Left ventricle myocardium inferior (tissue), 1 donor: ENCODE results near the gene VPS54. TPM values are rescaled to one million over a fixed set of nuclear protein-coding genes. Genes with fewer than 3 reads are reported as not detected.

ENCODE experiments used
- DNase-seq: peaks from one replicate; pipeline ENCODE4 v3.0.0-alpha.2; 2020
- H3K27ac ChIP-seq: fragments of 200-600 bp; replicated peaks from 2 replicates; pipeline ENCODE4 v1.8.0; 2021
- H3K27me3 ChIP-seq: fragments of 200-600 bp; 2 replicates; pipeline ENCODE4 v1.8.0; 2021; ENCODE audit warnings: low read depth
- H3K36me3 ChIP-seq: fragments of 200-600 bp; 2 replicates; pipeline ENCODE4 v1.8.0; 2021
- H3K4me1 ChIP-seq: fragments of 200-600 bp; 2 replicates; pipeline ENCODE4 v1.8.0; 2021
- H3K4me3 ChIP-seq: fragments of 200-600 bp; 2 replicates; pipeline ENCODE4 v1.8.0; 2021; ENCODE audit warnings: mild to moderate bottlenecking, moderate library complexity
- H3K9me3 ChIP-seq: fragments of 200-600 bp; replicated peaks from 2 replicates; pipeline ENCODE4 v1.8.0; 2021
- intact Hi-C: fragments of 100-400 bp; cut with micrococcal nuclease; formaldehyde crosslinking; loops from one replicate; pipeline ENCODE4 v1.11.0; 2022
- total RNA-seq: library from RNA; stranded (reverse); fragmentation: NEBNext Ultra II Directional; extraction: Animal tissue kit (Norgen Biotek cat#: 25700); gene quantifications from one replicate; pipeline ENCODE4 v1.2.1, GENCODE V29; 2021
- TF ChIP-seq, protein P1 (sequence below): fragments of 200-600 bp; IDR thresholded peaks from 2 replicates; pipeline ENCODE4 v1.8.0; 2021; ENCODE audit warnings: antibody characterized with exemption, mild to moderate bottlenecking, borderline replicate concordance
- donor health status: DM: no; HTN: yes; CAD: no; lungs with severe emphysema.

VPS54 gene
- total RNA-seq, 1 donor from 2014 or later: 9.9 TPM

- H3K27ac ChIP-seq: no peak overlapping the region
- no peak for DNase-seq
- intact Hi-C loops: loop anchor here (10.0 kb wide), 1 partner anchor 188 kb away; no protein-coding TSS in a partner anchor
- peaks cover 48% of the 10 kb centered on the region for H3K36me3 ChIP-seq
- H3K27me3 ChIP-seq: no peaks in the 10 kb centered on the region
- H3K9me3 ChIP-seq: no peaks in the 10 kb centered on the region
- TF ChIP-seq, protein P1, sequence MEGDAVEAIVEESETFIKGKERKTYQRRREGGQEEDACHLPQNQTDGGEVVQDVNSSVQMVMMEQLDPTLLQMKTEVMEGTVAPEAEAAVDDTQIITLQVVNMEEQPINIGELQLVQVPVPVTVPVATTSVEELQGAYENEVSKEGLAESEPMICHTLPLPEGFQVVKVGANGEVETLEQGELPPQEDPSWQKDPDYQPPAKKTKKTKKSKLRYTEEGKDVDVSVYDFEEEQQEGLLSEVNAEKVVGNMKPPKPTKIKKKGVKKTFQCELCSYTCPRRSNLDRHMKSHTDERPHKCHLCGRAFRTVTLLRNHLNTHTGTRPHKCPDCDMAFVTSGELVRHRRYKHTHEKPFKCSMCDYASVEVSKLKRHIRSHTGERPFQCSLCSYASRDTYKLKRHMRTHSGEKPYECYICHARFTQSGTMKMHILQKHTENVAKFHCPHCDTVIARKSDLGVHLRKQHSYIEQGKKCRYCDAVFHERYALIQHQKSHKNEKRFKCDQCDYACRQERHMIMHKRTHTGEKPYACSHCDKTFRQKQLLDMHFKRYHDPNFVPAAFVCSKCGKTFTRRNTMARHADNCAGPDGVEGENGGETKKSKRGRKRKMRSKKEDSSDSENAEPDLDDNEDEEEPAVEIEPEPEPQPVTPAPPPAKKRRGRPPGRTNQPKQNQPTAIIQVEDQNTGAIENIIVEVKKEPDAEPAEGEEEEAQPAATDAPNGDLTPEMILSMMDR: no peak
- peaks cover 41% of the 10 kb centered on the region for H3K4me1 ChIP-seq
- no peak overlapping the region for H3K4me3 ChIP-seq
These were observed 136.7 kb downstream of the VPS54 start for GRCh38 chr2:63882395-63883105.

GRCh38 chr2:63881205-63881604, 138.0 kb downstream of the VPS54 start:
- Histone ChIP-seq H3K27me3 (no peaks in the 10 kb centered on the region), H3K4me3 (no peak overlapping the region), H3K27ac (no peak overlapping the region), H3K36me3 (peaks cover 42% of the 10 kb centered on the region), H3K4me1 (peaks cover 32% of the 10 kb centered on the region), H3K9me3 (no peaks in the 10 kb centered on the region)
- intact Hi-C loops: loop anchor here (10.0 kb wide), 1 partner anchor 186 kb away; no protein-coding TSS in a partner anchor
- no peak for DNase-seq
- TF ChIP-seq, protein P1: no peak

GRCh38 chr2:63880625-63881024, 138.6 kb downstream of the VPS54 start:
- DNase-seq: no peak
- no peaks in the 10 kb centered on the region for H3K27me3 ChIP-seq
- no peak overlapping the region for H3K27ac ChIP-seq
- no peaks in the 10 kb centered on the region for H3K9me3 ChIP-seq
- H3K36me3 ChIP-seq: peaks cover 36% of the 10 kb centered on the region
- no peak overlapping the region for H3K4me3 ChIP-seq
- TF ChIP-seq, protein P1: no peak
- intact Hi-C loops: loop anchor here (10.0 kb wide), 1 partner anchor 186 kb away; no protein-coding TSS in a partner anchor
- H3K4me1 ChIP-seq: peaks cover 35% of the 10 kb centered on the region

GRCh38 chr2:63879876-63880433, 139.3 kb downstream of the VPS54 start:
- no peak overlapping the region for H3K4me3 ChIP-seq
- H3K36me3 ChIP-seq: peaks cover 33% of the 10 kb centered on the region
- H3K27me3 ChIP-seq: no peaks in the 10 kb centered on the region
- no peak for DNase-seq
- peaks cover 42% of the 10 kb centered on the region for H3K4me1 ChIP-seq
- intact Hi-C loops: loop anchor here (10.0 kb wide), 1 partner anchor 185 kb away; no protein-coding TSS in a partner anchor
- no peaks in the 10 kb centered on the region for H3K9me3 ChIP-seq
- TF ChIP-seq, protein P1: no peak
- no peak overlapping the region for H3K27ac ChIP-seq

DNA sequence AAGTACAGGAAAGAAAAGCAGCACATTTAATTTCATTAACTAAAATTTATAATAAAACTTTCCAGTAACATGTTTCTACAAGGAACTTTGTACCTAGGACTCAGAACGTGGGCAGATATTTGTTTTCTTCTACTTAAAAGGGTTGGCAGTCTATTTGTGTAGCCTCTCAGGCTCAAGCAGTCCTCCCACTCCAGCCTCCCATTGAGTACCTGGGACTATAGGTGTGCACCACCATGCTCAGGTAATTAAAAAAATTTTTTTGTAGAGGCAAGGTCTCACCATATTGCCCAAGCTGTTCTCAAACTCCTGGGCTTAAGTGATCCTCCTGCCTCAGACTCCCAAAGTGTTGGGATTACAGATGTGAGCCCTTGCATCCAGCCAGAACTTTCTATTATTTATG, 140.7 kb downstream of the VPS54 start:
- no peak overlapping the region for H3K4me3 ChIP-seq
- intact Hi-C loops: no loop called here
- peaks cover 56% of the 10 kb centered on the region for H3K4me1 ChIP-seq
- TF ChIP-seq, protein P1: no peak
- peaks cover 26% of the 10 kb centered on the region for H3K36me3 ChIP-seq
- H3K27ac ChIP-seq: no peak overlapping the region
- H3K27me3 ChIP-seq: no peaks in the 10 kb centered on the region
- no peaks in the 10 kb centered on the region for H3K9me3 ChIP-seq
- DNase-seq: no peak
